GM10266 (cell line): ENCODE results near the gene ST6GALNAC6.

Experiments used
- DNase-seq: peaks from one replicate; pipeline ENCODE4 v3.0.0; 2012; ENCODE audit errors: extremely low spot score
- CTCF ChIP-seq: IDR thresholded peaks from 2 replicates; pipeline ENCODE4 v1.5.1; 2012; ENCODE audit warnings: mild to moderate bottlenecking, low read depth; ENCODE audit not compliant: control insufficient read depth, insufficient read depth; ENCODE audit errors: missing control alignments

The ST6GALNAC6 gene

DNA sequence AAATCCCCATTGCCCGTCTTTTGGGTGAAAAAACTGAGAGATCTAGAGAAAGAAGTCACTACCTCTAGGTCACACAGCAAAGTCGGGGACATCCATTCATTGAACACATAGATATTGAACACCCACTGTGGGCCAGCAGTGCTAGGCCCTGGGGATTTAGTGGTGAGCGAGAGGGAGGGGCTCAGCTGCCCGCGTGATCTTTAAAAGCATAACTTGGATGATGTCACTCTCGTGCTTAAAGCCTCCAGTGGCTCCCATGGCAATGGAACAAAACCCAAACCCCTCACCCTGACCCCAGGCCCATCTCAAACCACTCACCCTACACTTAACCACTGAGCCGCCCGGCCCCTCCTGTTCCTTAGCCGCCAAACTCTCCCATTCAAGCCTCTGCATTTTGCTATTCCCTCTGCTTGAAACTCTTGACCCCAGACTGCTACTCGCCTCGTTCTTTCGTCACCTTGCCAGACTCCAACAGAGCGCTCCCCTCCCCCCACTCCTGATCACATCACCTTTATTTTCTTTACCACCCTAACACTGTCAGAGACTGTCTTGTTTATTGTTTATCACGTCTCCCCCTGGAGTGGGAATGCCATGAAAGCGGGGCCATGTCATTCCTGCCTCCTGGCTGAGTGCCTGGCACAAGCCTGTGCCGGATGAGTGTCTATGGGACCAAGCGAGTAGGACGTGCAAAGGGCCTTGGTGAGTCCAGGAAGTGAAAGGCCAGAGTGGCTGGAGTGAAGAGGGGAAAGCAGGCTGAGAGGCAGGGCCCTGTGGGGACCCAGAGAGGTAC lies 31.9 kb upstream of the ST6GALNAC6 start:
- DNase-seq: peak; percentile 62
- no peak for TF ChIP-seq CTCF

GRCh38 chr9:127930231-127931091 lies 31.1 kb upstream of the ST6GALNAC6 start, which contains the start of gene PIP5KL1:
Gene PIP5KL1 (minus strand): TSS chr9:127930777. CDS start chr9:127930752, 25 bp downstream.
- DNase-seq: peak; percentile 93
- TF ChIP-seq CTCF: peak; percentile 8

GRCh38 chr9:127929625-127929979 lies 30.2 kb upstream of the ST6GALNAC6 start:
- no peak for DNase-seq
- no peak for TF ChIP-seq CTCF

GRCh38 chr9:127928676-127929624 lies 29.5 kb upstream of the ST6GALNAC6 start:
- no peak for TF ChIP-seq CTCF
- no peak for DNase-seq

GRCh38 chr9:127927988-127928675 lies 28.7 kb upstream of the ST6GALNAC6 start:
- no peak for TF ChIP-seq CTCF
- no peak for DNase-seq

DNA sequence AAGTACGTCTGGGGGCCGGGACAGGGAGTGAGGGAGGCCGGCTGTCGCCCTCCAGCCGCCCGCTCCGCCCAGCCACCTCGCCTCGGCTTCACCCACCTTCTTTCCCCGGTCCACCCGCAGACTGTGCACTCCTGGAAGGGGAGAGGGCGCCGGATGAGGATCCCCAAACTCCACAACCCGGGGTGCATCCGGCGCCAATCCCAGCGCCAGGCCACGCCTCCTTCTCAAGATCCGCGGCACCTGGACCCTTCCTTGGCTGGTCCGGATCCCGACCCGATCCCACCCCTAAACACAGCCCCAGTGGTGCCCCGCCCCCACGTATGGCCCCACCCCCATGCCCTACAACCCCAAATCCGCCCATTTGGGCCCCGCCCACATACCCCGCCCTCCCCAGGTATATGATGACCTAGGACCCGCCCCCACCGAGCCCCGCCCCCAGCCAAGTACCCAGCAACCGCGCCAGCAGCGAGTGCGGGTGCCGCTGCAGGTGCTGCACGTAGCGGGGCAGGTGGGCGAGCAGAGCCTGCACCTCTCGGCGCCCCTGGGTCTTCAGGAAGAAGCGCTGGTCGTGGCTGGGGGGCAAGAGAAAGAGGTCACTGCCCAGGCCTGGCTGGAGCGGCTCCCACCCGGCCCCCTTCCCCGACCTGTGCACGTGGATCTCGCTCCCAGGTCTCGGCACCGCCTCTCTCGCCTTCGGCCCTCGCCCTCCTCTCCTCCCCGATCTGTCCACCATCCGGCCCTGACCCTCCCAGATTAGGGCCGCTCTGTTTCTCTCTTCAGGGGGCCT lies 28.0 kb upstream of the ST6GALNAC6 start:
- TF ChIP-seq CTCF: no peak
- no peak for DNase-seq
